HG02870 (cell line): ENCODE results near the gene RPLP2.
A peak's percentile ranks its signal among the peaks of the same experiment; 100 is the strongest.

Source experiments
- ATAC-seq: cut with Tn5 transposase; IDR thresholded peaks from one replicate; pipeline ENCODE4 v1.9.1; 2021; ENCODE audit warnings: mild to moderate bottlenecking, moderate library complexity; ENCODE audit not compliant: unreplicated experiment

The RPLP2 gene

GRCh38 chr11:790721-791564, 18.8 kb upstream of the RPLP2 start:
- no peak for ATAC-seq

- no peak for ATAC-seq
Observed at GRCh38 chr11:791658-792534, 17.9 kb upstream of the RPLP2 start.

GRCh38 chr11:792535-792821, 17.3 kb upstream of the RPLP2 start:
- no peak for ATAC-seq

GRCh38 chr11:792873-793272, 16.9 kb upstream of the RPLP2 start:
- no peak for ATAC-seq

GRCh38 chr11:793556-793955, 16.2 kb upstream of the RPLP2 start:
- no peak for ATAC-seq

- ATAC-seq: no peak
Observed at GRCh38 chr11:794013-794765, 15.6 kb upstream of the RPLP2 start.

- ATAC-seq: no peak
Observed at GRCh38 chr11:794766-795633, 14.8 kb upstream of the RPLP2 start.

- ATAC-seq: no peak
Observed at GRCh38 chr11:795634-796564, 13.9 kb upstream of the RPLP2 start.

- ATAC-seq: no peak
Observed at GRCh38 chr11:796565-797295, 13.0 kb upstream of the RPLP2 start.

GRCh38 chr11:797296-798092, 12.3 kb upstream of the RPLP2 start:
- peak; percentile 48 for ATAC-seq

- ATAC-seq: peak; percentile 42
Observed at GRCh38 chr11:798093-798713, 11.6 kb upstream of the RPLP2 start, which contains the start of gene SLC25A22. TSS of gene SLC25A22 (minus strand) at chr11:798281. CDS start at chr11:795006, 3,275 bp downstream.

- ATAC-seq: no peak
Observed at GRCh38 chr11:799641-800316, 10.0 kb upstream of the RPLP2 start.

- ATAC-seq: no peak
Observed at GRCh38 chr11:800473-800872, 9.3 kb upstream of the RPLP2 start.

- ATAC-seq: no peak
Observed at GRCh38 chr11:801097-801780, 8.5 kb upstream of the RPLP2 start.

GRCh38 chr11:802018-802617, 7.6 kb upstream of the RPLP2 start:
- ATAC-seq: no peak
